ENCODE measurements around the gene TRIM5. TPM values are rescaled to one million over a fixed set of nuclear protein-coding genes. Genes with fewer than 3 reads are reported as not detected.

Gene TRIM5
- total RNA-seq, 1 experiment from 2014 or later: 17.9 TPM

DNA sequence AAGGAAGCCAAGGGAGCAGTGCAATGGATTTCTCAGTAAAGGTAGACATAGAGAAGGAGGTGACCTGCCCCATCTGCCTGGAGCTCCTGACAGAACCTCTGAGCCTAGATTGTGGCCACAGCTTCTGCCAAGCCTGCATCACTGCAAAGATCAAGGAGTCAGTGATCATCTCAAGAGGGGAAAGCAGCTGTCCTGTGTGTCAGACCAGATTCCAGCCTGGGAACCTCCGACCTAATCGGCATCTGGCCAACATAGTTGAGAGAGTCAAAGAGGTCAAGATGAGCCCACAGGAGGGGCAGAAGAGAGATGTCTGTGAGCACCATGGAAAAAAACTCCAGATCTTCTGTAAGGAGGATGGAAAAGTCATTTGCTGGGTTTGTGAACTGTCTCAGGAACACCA is 11.3 kb upstream of the TRIM5 start:
- BruUV-seq (replicated peaks): no TSS peak
- H3K36me3 ChIP-seq (ENCODE audit: insufficient read depth, low read length, poor library complexity, severe bottlenecking): no peaks in the 10 kb centered on the region
- no peak overlapping the region for H3K27ac ChIP-seq (ENCODE audit: low read depth, low read length, poor library complexity, severe bottlenecking)
- intact Hi-C loops (cut with micrococcal nuclease; ENCODE audit: unreplicated experiment): no loop called here
- CTCF ChIA-PET: no interaction called here
- TF ChIP-seq EZH2 (IDR thresholded peaks at IDR 0.05; ENCODE audit: borderline replicate concordance, low read depth, low read length, poor library complexity, severe bottlenecking): no peak
- TF ChIP-seq CTCF (conservative IDR thresholded peaks at IDR 0.05; ENCODE audit: low read depth, low read length): no peak
- POLR2A ChIA-PET (ENCODE audit: low non-redundant PET): no interaction called here
- no peaks in the 10 kb centered on the region for H3K4me1 ChIP-seq (ENCODE audit: insufficient read depth, low read length, poor library complexity, severe bottlenecking)
- DNase-seq (ENCODE audit: low spot score): no peak
- no peaks in the 10 kb centered on the region for H3K27me3 ChIP-seq (replicated peaks; ENCODE audit: insufficient read depth, low read depth, low read length, poor library complexity)
- no peaks in the 10 kb centered on the region for H3K9me3 ChIP-seq (ENCODE audit: low read depth, low read length, poor library complexity, severe bottlenecking)
- no peak overlapping the region for H3K4me3 ChIP-seq (ENCODE audit: low read depth, low read length, poor library complexity, severe bottlenecking)

- no peak overlapping the region for H3K4me3 ChIP-seq (ENCODE audit: low read depth, low read length, poor library complexity, severe bottlenecking)
- no TSS peak for BruUV-seq (replicated peaks)
- no peaks in the 10 kb centered on the region for H3K4me1 ChIP-seq (ENCODE audit: insufficient read depth, low read length, poor library complexity, severe bottlenecking)
- DNase-seq (ENCODE audit: low spot score): no peak
- H3K9me3 ChIP-seq (ENCODE audit: low read depth, low read length, poor library complexity, severe bottlenecking): no peaks in the 10 kb centered on the region
- no peaks in the 10 kb centered on the region for H3K27me3 ChIP-seq (replicated peaks; ENCODE audit: insufficient read depth, low read depth, low read length, poor library complexity)
- no peak overlapping the region for H3K27ac ChIP-seq (ENCODE audit: low read depth, low read length, poor library complexity, severe bottlenecking)
- POLR2A ChIA-PET (ENCODE audit: low non-redundant PET): no interaction called here
- CTCF ChIA-PET: no interaction called here
- no peaks in the 10 kb centered on the region for H3K36me3 ChIP-seq (ENCODE audit: insufficient read depth, low read length, poor library complexity, severe bottlenecking)
- intact Hi-C loops (cut with micrococcal nuclease; ENCODE audit: unreplicated experiment): no loop called here
- TF ChIP-seq EZH2 (IDR thresholded peaks at IDR 0.05; ENCODE audit: borderline replicate concordance, low read depth, low read length, poor library complexity, severe bottlenecking) (no peak), CTCF (conservative IDR thresholded peaks at IDR 0.05; ENCODE audit: low read depth, low read length) (no peak)
Measured at GRCh38 chr11:5695580-5695979, 10.7 kb upstream of the TRIM5 start.

- intact Hi-C loops (cut with micrococcal nuclease; ENCODE audit: unreplicated experiment): no loop called here
- ChIA-PET CTCF (no interaction called here), POLR2A (ENCODE audit: low non-redundant PET) (no interaction called here)
- Histone ChIP-seq H3K27me3 (replicated peaks; ENCODE audit: insufficient read depth, low read depth, low read length, poor library complexity) (no peaks in the 10 kb centered on the region), H3K4me3 (ENCODE audit: low read depth, low read length, poor library complexity, severe bottlenecking) (no peak overlapping the region), H3K9me3 (ENCODE audit: low read depth, low read length, poor library complexity, severe bottlenecking) (no peaks in the 10 kb centered on the region), H3K4me1 (ENCODE audit: insufficient read depth, low read length, poor library complexity, severe bottlenecking) (no peaks in the 10 kb centered on the region), H3K36me3 (ENCODE audit: insufficient read depth, low read length, poor library complexity, severe bottlenecking) (no peaks in the 10 kb centered on the region), H3K27ac (ENCODE audit: low read depth, low read length, poor library complexity, severe bottlenecking) (no peak overlapping the region)
- DNase-seq (ENCODE audit: low spot score): no peak
- BruUV-seq (replicated peaks): no TSS peak
- TF ChIP-seq CTCF (conservative IDR thresholded peaks at IDR 0.05; ENCODE audit: low read depth, low read length): no peak
- TF ChIP-seq EZH2 (IDR thresholded peaks at IDR 0.05; ENCODE audit: borderline replicate concordance, low read depth, low read length, poor library complexity, severe bottlenecking): no peak
Measured at GRCh38 chr11:5694642-5695041, 9.8 kb upstream of the TRIM5 start.
